ENCODE results near the gene NXN.
A peak's percentile ranks its signal among the peaks of the same experiment; 100 is the strongest.
"Not testable (repeated sequence)": the region's sequence is repeated elsewhere in the genome, so short reads cannot be mapped to it uniquely, and the experiment has no call there.

NXN gene

GRCh38 chr17:978103-979093 is 1.2 kb downstream of the NXN start:
- H3K9ac ChIP-seq (ENCODE audit: low read depth, low read length), result peak overlapping the region; percentile 93
- H3K9me3 ChIP-seq (ENCODE audit: control insufficient read depth, insufficient read depth, low read length), result no peaks in the 10 kb centered on the region
- H3K4me1 ChIP-seq (ENCODE audit: insufficient read depth, low read length), result peaks cover 24% of the 10 kb centered on the region
- H3K36me3 ChIP-seq (ENCODE audit: insufficient read depth, low read length), result no peaks in the 10 kb centered on the region

GRCh38 chr17:977166-977565 is 2.4 kb downstream of the NXN start:
- Histone ChIP-seq H3K9ac (ENCODE audit: low read depth, low read length) (peak overlapping the region; percentile 93; the same call in 1 of the 2 replicates), H3K36me3 (ENCODE audit: insufficient read depth, low read length) (no peaks in the 10 kb centered on the region), H3K9me3 (ENCODE audit: control insufficient read depth, insufficient read depth, low read length) (no peaks in the 10 kb centered on the region), H3K4me1 (ENCODE audit: insufficient read depth, low read length) (peaks cover 28% of the 10 kb centered on the region)

- H3K9ac ChIP-seq (ENCODE audit: low read depth, low read length), result no peak overlapping the region
- no peaks in the 10 kb centered on the region for H3K9me3 ChIP-seq (ENCODE audit: control insufficient read depth, insufficient read depth, low read length)
- peaks cover 28% of the 10 kb centered on the region for H3K4me1 ChIP-seq (ENCODE audit: insufficient read depth, low read length)
- H3K36me3 ChIP-seq (ENCODE audit: insufficient read depth, low read length), result no peaks in the 10 kb centered on the region
These were observed 3.3 kb downstream of the NXN start for GRCh38 chr17:976312-976711.

GRCh38 chr17:975371-975915 is 4.1 kb downstream of the NXN start:
- H3K9me3 ChIP-seq (ENCODE audit: control insufficient read depth, insufficient read depth, low read length), result no peaks in the 10 kb centered on the region
- H3K9ac ChIP-seq (ENCODE audit: low read depth, low read length), result no peak overlapping the region
- peaks cover 34% of the 10 kb centered on the region for H3K4me1 ChIP-seq (ENCODE audit: insufficient read depth, low read length)

GRCh38 chr17:974778-975177 is 4.8 kb downstream of the NXN start:
- peaks cover 40% of the 10 kb centered on the region for H3K4me1 ChIP-seq (ENCODE audit: insufficient read depth, low read length)
- not testable (repeated sequence) for H3K9ac ChIP-seq (ENCODE audit: low read depth, low read length); H3K36me3 ChIP-seq (ENCODE audit: insufficient read depth, low read length); H3K9me3 ChIP-seq (ENCODE audit: control insufficient read depth, insufficient read depth, low read length)

More at GRCh38 chr17:975371-975915, 4.1 kb downstream of the NXN start:
- H3K36me3 ChIP-seq (ENCODE audit: insufficient read depth, low read length), result no peaks in the 10 kb centered on the region

- Histone ChIP-seq H3K4me1 (ENCODE audit: insufficient read depth, low read length) (peaks cover 44% of the 10 kb centered on the region), H3K36me3 (ENCODE audit: insufficient read depth, low read length) (no peaks in the 10 kb centered on the region), H3K9ac (ENCODE audit: low read depth, low read length) (no peak overlapping the region), H3K9me3 (ENCODE audit: control insufficient read depth, insufficient read depth, low read length) (no peaks in the 10 kb centered on the region)
These were observed 6.5 kb downstream of the NXN start for GRCh38 chr17:973053-973452.

GRCh38 chr17:971861-972260 is 7.7 kb downstream of the NXN start:
- H3K4me1 ChIP-seq (ENCODE audit: insufficient read depth, low read length), result peaks cover 43% of the 10 kb centered on the region
- H3K9me3 ChIP-seq (ENCODE audit: control insufficient read depth, insufficient read depth, low read length); H3K36me3 ChIP-seq (ENCODE audit: insufficient read depth, low read length); H3K9ac ChIP-seq (ENCODE audit: low read depth, low read length): not testable (repeated sequence)

- Histone ChIP-seq H3K4me1 (ENCODE audit: insufficient read depth, low read length) (peaks cover 33% of the 10 kb centered on the region), H3K9ac (ENCODE audit: low read depth, low read length) (no peak overlapping the region), H3K9me3 (ENCODE audit: control insufficient read depth, insufficient read depth, low read length) (no peaks in the 10 kb centered on the region), H3K36me3 (ENCODE audit: insufficient read depth, low read length) (no peaks in the 10 kb centered on the region)
These were observed 9.2 kb downstream of the NXN start for GRCh38 chr17:970364-970763.

GRCh38 chr17:969811-970355 is 9.7 kb downstream of the NXN start:
- H3K9me3 ChIP-seq (ENCODE audit: control insufficient read depth, insufficient read depth, low read length), result no peaks in the 10 kb centered on the region
- H3K36me3 ChIP-seq (ENCODE audit: insufficient read depth, low read length), result no peaks in the 10 kb centered on the region
- no peak overlapping the region for H3K9ac ChIP-seq (ENCODE audit: low read depth, low read length)
- H3K4me1 ChIP-seq (ENCODE audit: insufficient read depth, low read length), result peaks cover 34% of the 10 kb centered on the region

- no peaks in the 10 kb centered on the region for H3K36me3 ChIP-seq (ENCODE audit: insufficient read depth, low read length)
- H3K9ac ChIP-seq (ENCODE audit: low read depth, low read length), result no peak overlapping the region
- H3K9me3 ChIP-seq (ENCODE audit: control insufficient read depth, insufficient read depth, low read length), result no peaks in the 10 kb centered on the region
- H3K4me1 ChIP-seq (ENCODE audit: insufficient read depth, low read length), result peaks cover 41% of the 10 kb centered on the region
These were observed 10.5 kb downstream of the NXN start for GRCh38 chr17:968812-969730.

GRCh38 chr17:967122-967521 is 12.5 kb downstream of the NXN start:
- H3K9ac ChIP-seq (ENCODE audit: low read depth, low read length), result no peak overlapping the region
- peaks cover 45% of the 10 kb centered on the region for H3K4me1 ChIP-seq (ENCODE audit: insufficient read depth, low read length)
- H3K9me3 ChIP-seq (ENCODE audit: control insufficient read depth, insufficient read depth, low read length), result no peaks in the 10 kb centered on the region
- H3K36me3 ChIP-seq (ENCODE audit: insufficient read depth, low read length), result no peaks in the 10 kb centered on the region

- no peak overlapping the region for H3K9ac ChIP-seq (ENCODE audit: low read depth, low read length)
- H3K9me3 ChIP-seq (ENCODE audit: control insufficient read depth, insufficient read depth, low read length), result no peaks in the 10 kb centered on the region
- no peaks in the 10 kb centered on the region for H3K36me3 ChIP-seq (ENCODE audit: insufficient read depth, low read length)
- peaks cover 39% of the 10 kb centered on the region for H3K4me1 ChIP-seq (ENCODE audit: insufficient read depth, low read length)
These were observed 14.1 kb downstream of the NXN start for GRCh38 chr17:965311-965989.

GRCh38 chr17:964876-965275 is 14.7 kb downstream of the NXN start:
- H3K36me3 ChIP-seq (ENCODE audit: insufficient read depth, low read length), result no peaks in the 10 kb centered on the region
- no peak overlapping the region for H3K9ac ChIP-seq (ENCODE audit: low read depth, low read length)
- H3K9me3 ChIP-seq (ENCODE audit: control insufficient read depth, insufficient read depth, low read length), result no peaks in the 10 kb centered on the region
- peaks cover 34% of the 10 kb centered on the region for H3K4me1 ChIP-seq (ENCODE audit: insufficient read depth, low read length)

Measured in ES-I3 (cell line).